Caco-2 (cell line): ENCODE data around the gene NHSL2. TPM values are rescaled to one million over a fixed set of nuclear protein-coding genes. Genes with fewer than 3 reads are reported as not detected.

Experiments
- BruUV-seq: library from RNA; stranded (reverse); fragments of 400-500 nt; replicated peaks from 2 replicates; lab custom pipeline; 2021; lab: Mats Ljungman, UMichigan
- CTCF ChIA-PET: fragments of 300-600 bp; sonication (Branson Sonifier 250); formaldehyde crosslinking; loops from one replicate; lab custom pipeline; 2022; ENCODE audit warnings: antibody characterized with exemption; lab: Charles Lee
- POLR2A ChIA-PET: fragments of 300-600 bp; sonication (Branson Sonifier 250); formaldehyde crosslinking; loops from one replicate; lab custom pipeline; 2022; ENCODE audit warnings: antibody characterized with exemption; lab: Charles Lee
- DNase-seq, 2 experiments: peaks; one replicate each; pipeline versions ENCODE4 v3.0.0 to v3.0.0-alpha.2; 2020 to 2022
- H3K27me3 ChIP-seq: replicated peaks from 2 replicates; pipeline ENCODE4 v1.6.0; 2011; ENCODE audit warnings: low read length; ENCODE audit not compliant: control insufficient read depth, insufficient read depth
- H3K36me3 ChIP-seq: 2 replicates; pipeline ENCODE4 v1.5.1; 2011; ENCODE audit warnings: low read length; ENCODE audit not compliant: control insufficient read depth, insufficient read depth
- H3K4me1 ChIP-seq: fragments of 250-450 bp; sonication (Bioruptor Pico); 2 replicates; pipeline ENCODE4 v1.5.1; 2020; ENCODE audit warnings: mild to moderate bottlenecking
- H3K4me3 ChIP-seq: 2 replicates; pipeline ENCODE4 v1.5.1; 2011; ENCODE audit warnings: low read depth, mild to moderate bottlenecking, control low read depth, low read length
- H3K9me3 ChIP-seq: fragments of 250-450 bp; sonication (Bioruptor Pico); 2 replicates; pipeline ENCODE4 v1.5.1; 2020; ENCODE audit warnings: mild to moderate bottlenecking, moderate library complexity
- H3K27ac Mint-ChIP-seq: one replicate; pipeline ENCODE4 v1.8.0; 2022; ENCODE audit warnings: mixed read lengths; ENCODE audit not compliant: unreplicated experiment
- H3K27me3 Mint-ChIP-seq: one replicate; pipeline ENCODE4 v1.8.0; 2022; ENCODE audit warnings: mixed read lengths; ENCODE audit not compliant: insufficient read depth, unreplicated experiment
- H3K36me3 Mint-ChIP-seq: one replicate; pipeline ENCODE4 v1.8.0; 2022; ENCODE audit warnings: mild to moderate bottlenecking, mixed read lengths; ENCODE audit not compliant: insufficient read depth, unreplicated experiment
- H3K4me1 Mint-ChIP-seq: one replicate; pipeline ENCODE4 v1.8.0; 2022; ENCODE audit warnings: low read depth, mixed read lengths; ENCODE audit not compliant: unreplicated experiment
- H3K4me3 Mint-ChIP-seq: one replicate; pipeline ENCODE4 v1.8.0; 2022; ENCODE audit warnings: mild to moderate bottlenecking, moderate library complexity, mixed read lengths; ENCODE audit not compliant: unreplicated experiment
- H3K9me3 Mint-ChIP-seq: one replicate; pipeline ENCODE4 v1.8.0; 2022; ENCODE audit warnings: mixed read lengths; ENCODE audit not compliant: unreplicated experiment
- intact Hi-C: fragments of 100-400 bp; cut with micrococcal nuclease; formaldehyde crosslinking; loops from one replicate; pipeline ENCODE4 v1.10.0; 2022; ENCODE audit not compliant: unreplicated experiment
- total RNA-seq: library from RNA; stranded (reverse); gene quantifications from 2 replicates; pipeline ENCODE4 v1.2.3, GENCODE V29; 2022
- TF ChIP-seq, protein P1 (sequence below), 2 experiments: fragments of 200-600 bp in 1 of 2; IDR thresholded peaks; 1 replicate in 1 of 2; 2 replicates in 1 of 2; pipeline versions ENCODE4 v1.5.1 to v1.8.0; 2011 to 2022; ENCODE audit warnings: antibody characterized with exemption in 1 of 2, control low read depth in 1 of 2, inconsistent platforms in 1 of 2, low read depth in 1 of 2, low read length in 1 of 2, mild to moderate bottlenecking in 1 of 2, moderate library complexity in 1 of 2; ENCODE audit not compliant: insufficient read depth in 1 of 2, severe bottlenecking in 1 of 2, unreplicated experiment in 1 of 2

NHSL2 gene
- total RNA-seq, 1 experiment from 2014 or later: 0.18 TPM

- no peaks in the 10 kb centered on the region for H3K27me3 Mint-ChIP-seq
- H3K9me3 Mint-ChIP-seq: no peaks in the 10 kb centered on the region
- ChIA-PET CTCF (interaction anchor here (1.4 kb wide), 1 partner anchor 97 kb away, joined by 3 read pairs; the partner anchor contains the start of gene RPS4X), POLR2A (interaction anchor here (1.4 to 2.0 kb wide), 2 partner anchors 58 to 96 kb away, joined by 5 to 14 read pairs; partner anchors contain the start of genes ERCC6L and RPS4X)
- intact Hi-C loops: no loop called here
- no TSS peak for BruUV-seq
- no peak for DNase-seq
- TF ChIP-seq, protein P1, sequence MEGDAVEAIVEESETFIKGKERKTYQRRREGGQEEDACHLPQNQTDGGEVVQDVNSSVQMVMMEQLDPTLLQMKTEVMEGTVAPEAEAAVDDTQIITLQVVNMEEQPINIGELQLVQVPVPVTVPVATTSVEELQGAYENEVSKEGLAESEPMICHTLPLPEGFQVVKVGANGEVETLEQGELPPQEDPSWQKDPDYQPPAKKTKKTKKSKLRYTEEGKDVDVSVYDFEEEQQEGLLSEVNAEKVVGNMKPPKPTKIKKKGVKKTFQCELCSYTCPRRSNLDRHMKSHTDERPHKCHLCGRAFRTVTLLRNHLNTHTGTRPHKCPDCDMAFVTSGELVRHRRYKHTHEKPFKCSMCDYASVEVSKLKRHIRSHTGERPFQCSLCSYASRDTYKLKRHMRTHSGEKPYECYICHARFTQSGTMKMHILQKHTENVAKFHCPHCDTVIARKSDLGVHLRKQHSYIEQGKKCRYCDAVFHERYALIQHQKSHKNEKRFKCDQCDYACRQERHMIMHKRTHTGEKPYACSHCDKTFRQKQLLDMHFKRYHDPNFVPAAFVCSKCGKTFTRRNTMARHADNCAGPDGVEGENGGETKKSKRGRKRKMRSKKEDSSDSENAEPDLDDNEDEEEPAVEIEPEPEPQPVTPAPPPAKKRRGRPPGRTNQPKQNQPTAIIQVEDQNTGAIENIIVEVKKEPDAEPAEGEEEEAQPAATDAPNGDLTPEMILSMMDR (IDR thresholded peaks at IDR 0.05; ENCODE audit: insufficient read depth in 1 of 2, low read depth in 1 of 2, low read length in 1 of 2, severe bottlenecking in 1 of 2, unreplicated experiment in 1 of 2): no peak
- Histone ChIP-seq H3K36me3 (no peaks in the 10 kb centered on the region), H3K9me3 (no peaks in the 10 kb centered on the region), H3K4me3 (peak overlapping the region; percentile 34), H3K4me1 (no peaks in the 10 kb centered on the region), H3K27me3 (no peaks in the 10 kb centered on the region)
- no peak overlapping the region for H3K27ac Mint-ChIP-seq
- no peaks in the 10 kb centered on the region for H3K4me1 Mint-ChIP-seq
- H3K4me3 Mint-ChIP-seq: no peak overlapping the region
- H3K36me3 Mint-ChIP-seq: no peaks in the 10 kb centered on the region
These were observed 269.9 kb downstream of the NHSL2 start for GRCh38 chrX:72180539-72180938.

DNA sequence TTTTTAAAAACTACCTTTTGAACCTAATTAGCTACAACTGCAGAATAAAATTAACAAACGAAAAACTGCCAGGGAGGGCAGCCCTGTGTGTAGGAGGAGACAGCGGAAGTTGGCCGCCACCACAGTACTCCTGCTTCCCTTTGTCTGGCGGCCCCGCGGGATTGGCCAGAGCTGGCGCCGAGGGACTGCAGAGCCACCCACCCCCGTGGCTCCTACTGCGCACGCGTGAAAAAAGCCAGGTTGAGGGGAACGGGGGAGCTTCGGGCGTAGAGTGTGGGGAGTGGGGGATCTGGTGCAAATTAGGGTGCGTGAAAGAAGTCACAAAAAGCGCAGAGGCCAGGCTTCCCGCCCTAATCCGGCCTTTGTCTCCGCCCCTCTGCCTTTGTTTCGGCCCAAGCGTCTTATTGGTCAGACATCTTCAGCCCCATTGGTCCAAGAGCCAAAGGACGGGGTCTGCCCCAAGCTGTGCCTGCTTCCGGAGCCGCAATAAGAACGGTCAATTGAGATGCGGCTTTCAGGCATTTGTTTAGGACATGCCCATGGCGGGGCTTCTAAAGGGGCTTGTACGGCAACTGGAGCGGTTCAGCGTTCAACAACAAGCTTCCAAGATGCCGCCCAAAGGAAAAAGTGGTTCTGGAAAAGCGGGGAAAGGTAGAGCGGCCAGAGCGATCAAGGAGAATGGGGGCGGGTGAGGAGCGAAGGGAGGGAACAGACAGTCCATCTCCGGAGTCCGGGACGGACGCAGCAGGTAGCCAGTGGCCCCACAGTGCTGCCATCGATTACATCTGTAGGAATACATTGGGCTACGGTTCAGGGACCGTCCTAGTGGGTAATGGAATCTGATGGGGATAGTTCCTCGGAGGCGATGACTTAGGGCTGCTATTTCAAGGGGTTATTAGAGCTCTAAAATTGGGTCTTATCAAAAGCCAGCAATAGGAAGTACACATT lies 270.8 kb downstream of the NHSL2 start, which contains the start of gene PIN4:
PIN4 (plus strand) TSS at position 580 of the 948 bp plus-strand sequence; CDS start at position 609, 29 bp downstream.
- no peak within 1 kb of the TSS for H3K27ac Mint-ChIP-seq

DNA sequence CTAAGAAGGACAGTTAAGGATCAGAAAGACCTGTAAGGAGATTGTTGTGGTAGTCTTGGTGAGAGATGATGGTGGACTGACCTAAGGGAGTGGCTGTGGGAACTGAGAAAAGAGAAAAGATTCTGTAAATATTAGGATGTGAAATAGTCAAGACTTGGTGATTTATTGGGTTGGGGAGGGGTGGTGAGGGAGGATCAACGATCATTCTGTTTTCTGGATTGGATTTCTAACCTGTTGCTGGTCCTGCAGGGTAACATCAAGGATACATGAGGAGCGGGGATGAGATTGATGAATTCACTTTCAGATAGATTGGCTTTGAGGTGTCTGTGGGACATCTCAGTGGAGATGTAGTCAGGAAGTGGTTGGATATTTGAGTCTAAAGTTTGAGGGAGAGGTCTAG lies 272.3 kb downstream of the NHSL2 start:
- BruUV-seq: no TSS peak
- H3K4me3 ChIP-seq: peak overlapping the region; percentile 64
- H3K27me3 ChIP-seq: no peaks in the 10 kb centered on the region
- no peaks in the 10 kb centered on the region for H3K4me1 ChIP-seq
- TF ChIP-seq, protein P1 (IDR thresholded peaks at IDR 0.05; ENCODE audit: insufficient read depth in 1 of 2, low read depth in 1 of 2, low read length in 1 of 2, severe bottlenecking in 1 of 2, unreplicated experiment in 1 of 2): no peak
- CTCF ChIA-PET: no interaction called here
- no peak for DNase-seq
- Mint-ChIP-seq H3K4me3 (no peak overlapping the region), H3K4me1 (no peaks in the 10 kb centered on the region), H3K9me3 (no peaks in the 10 kb centered on the region), H3K27ac (no peak overlapping the region), H3K36me3 (no peaks in the 10 kb centered on the region), H3K27me3 (no peaks in the 10 kb centered on the region)
- H3K9me3 ChIP-seq: no peaks in the 10 kb centered on the region
- no peaks in the 10 kb centered on the region for H3K36me3 ChIP-seq
- POLR2A ChIA-PET: no interaction called here
- intact Hi-C loops: no loop called here

More for the DNA sequence above, 270.8 kb downstream of the NHSL2 start, which contains the start of gene PIN4:
- no peaks in the 10 kb centered on the region for H3K9me3 ChIP-seq
- Mint-ChIP-seq H3K36me3 (no peaks in the 10 kb centered on the region), H3K4me3 (no peak within 1 kb of the TSS), H3K27me3 (no peaks in the 10 kb centered on the region), H3K4me1 (no peaks in the 10 kb centered on the region), H3K9me3 (no peaks in the 10 kb centered on the region)
- ChIA-PET POLR2A (interaction anchor here (0.6 to 2.0 kb wide), 5 partner anchors 36 to 192 kb away, joined by 5 to 14 read pairs (median 6); partner anchors contain the start of genes ERCC6L, RPS4X and RTL5), CTCF (interaction anchor here (1.4 kb wide), 1 partner anchor 96 kb away, joined by 3 read pairs; the partner anchor contains the start of gene RPS4X)
- no TSS peak for BruUV-seq
- intact Hi-C loops: loop anchor here (1.0 kb wide), 1 partner anchor 57 kb away; no protein-coding TSS in a partner anchor
- no peaks in the 10 kb centered on the region for H3K4me1 ChIP-seq
- peak; percentile 92 to 96 for DNase-seq
- no peaks in the 10 kb centered on the region for H3K36me3 ChIP-seq
- H3K27me3 ChIP-seq: no peaks in the 10 kb centered on the region
- TF ChIP-seq, protein P1 (IDR thresholded peaks at IDR 0.05; ENCODE audit: insufficient read depth in 1 of 2, low read depth in 1 of 2, low read length in 1 of 2, severe bottlenecking in 1 of 2, unreplicated experiment in 1 of 2): no peak
- H3K4me3 ChIP-seq: peak within 1 kb of the TSS; percentile 64
